HPDE6-E6E7 (cell line): ENCODE measurements around the gene ZNG1C.
"Not testable (repeated sequence)": the region's sequence is repeated elsewhere in the genome, so short reads cannot be mapped to it uniquely, and the experiment has no call there.

ENCODE experiments used
- DNase-seq: peaks from one replicate; pipeline ENCODE4 v3.0.0; 2011; ENCODE audit warnings: missing footprints; ENCODE audit errors: extremely low spot score

The ZNG1C gene

DNA sequence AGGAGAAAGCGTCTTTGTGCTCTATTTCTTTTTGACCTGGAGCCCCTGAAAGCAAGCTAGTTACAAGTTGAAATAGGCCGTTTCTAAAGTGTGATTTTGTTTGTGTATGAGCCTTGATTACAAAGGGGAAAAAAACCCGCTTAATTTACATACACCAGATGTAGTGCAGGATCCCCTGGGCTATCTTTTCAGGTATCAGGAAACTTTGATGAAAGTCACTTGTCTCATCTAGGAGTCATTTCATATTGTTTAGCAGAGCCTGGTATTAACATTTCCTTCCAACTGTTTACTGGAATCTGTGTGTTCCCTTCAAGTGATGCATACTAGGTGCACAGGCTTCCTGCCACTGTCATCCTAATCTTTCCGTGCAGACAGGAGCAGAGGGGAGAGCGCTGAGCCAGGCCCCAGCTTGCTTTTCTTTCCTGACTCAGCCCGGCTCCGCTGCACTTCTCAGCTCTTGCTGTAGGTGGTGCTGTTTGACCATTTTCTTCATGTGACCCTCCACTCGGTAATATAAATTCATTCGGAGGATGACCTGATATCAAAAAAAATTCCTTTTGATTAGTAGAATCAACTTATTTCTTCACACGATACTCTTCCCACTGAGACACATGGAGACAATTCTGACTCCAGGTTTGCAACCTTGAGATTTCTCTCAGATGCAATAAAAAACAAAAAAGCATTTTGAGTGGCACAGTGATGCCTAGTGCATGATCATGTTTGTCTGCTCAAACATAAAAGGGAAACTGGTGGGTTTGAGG lies 100.7 kb downstream of the ZNG1C start:
- not testable (repeated sequence) for DNase-seq

DNA sequence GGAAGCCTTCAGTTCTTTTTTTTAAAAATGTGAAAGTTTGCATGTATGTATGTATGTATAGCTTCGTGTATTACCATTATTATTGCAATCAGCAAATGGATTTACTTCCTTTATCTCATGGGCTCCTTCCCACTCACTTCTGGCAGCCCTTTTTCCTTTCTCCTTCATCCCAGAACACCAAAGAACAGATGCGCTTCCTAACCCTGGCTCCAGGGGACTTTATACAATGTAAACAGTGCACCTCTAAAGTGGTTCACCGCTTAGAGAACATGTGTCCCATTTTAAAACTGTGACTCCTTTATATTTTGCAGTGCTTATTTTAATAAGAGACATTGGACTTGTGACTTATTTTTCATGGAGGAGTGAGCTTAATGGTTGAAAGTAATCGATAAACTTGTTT lies 101.5 kb downstream of the ZNG1C start:
- not testable (repeated sequence) for DNase-seq

DNA sequence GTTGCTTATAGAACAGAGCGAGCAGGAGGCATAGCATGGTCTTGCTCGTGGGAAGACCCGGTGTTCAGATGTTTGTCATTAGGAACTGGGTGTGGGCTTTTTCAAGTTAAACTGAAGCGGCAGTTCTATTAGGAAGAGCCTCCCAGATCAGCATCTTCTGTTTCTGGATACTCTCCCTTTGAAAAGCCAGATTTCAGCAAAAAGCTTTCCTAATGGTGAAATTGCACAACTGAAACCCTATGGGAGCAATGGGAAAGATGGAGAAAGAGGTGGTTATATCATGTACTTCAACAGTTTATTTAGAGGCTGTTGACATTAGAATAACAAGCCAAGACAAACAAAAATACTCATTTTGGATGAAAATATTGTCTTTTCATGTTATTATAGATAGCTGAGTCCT lies 102.2 kb downstream of the ZNG1C start:
- not testable (repeated sequence) for DNase-seq
